ENCODE measurements around the gene RTL5.
"Not testable (repeated sequence)": the region's sequence is repeated elsewhere in the genome, so short reads cannot be mapped to it uniquely, and the experiment has no call there.

Gene RTL5

GRCh38 chrX:72131317-72132294 is at the start of gene RTL5:
Gene RTL5 (minus strand): TSS chrX:72131915.
- DNase-seq (ENCODE audit: low read depth), result peak; percentile 78

GRCh38 chrX:72180539-72180938 is 48.8 kb upstream of the RTL5 start:
- DNase-seq (ENCODE audit: low read depth), result no peak

GRCh38 chrX:72176981-72177380 is 45.3 kb upstream of the RTL5 start:
- DNase-seq (ENCODE audit: low read depth), result no peak

- not testable (repeated sequence) for DNase-seq (ENCODE audit: low read depth)
Observed at GRCh38 chrX:72176289-72176688, 44.6 kb upstream of the RTL5 start.

GRCh38 chrX:72169008-72169728 is 37.5 kb upstream of the RTL5 start:
- DNase-seq (ENCODE audit: low read depth), result no peak

GRCh38 chrX:72165551-72165950 is 33.8 kb upstream of the RTL5 start:
- DNase-seq (ENCODE audit: low read depth), result no peak

GRCh38 chrX:72159769-72160168 is 28.1 kb upstream of the RTL5 start:
- DNase-seq (ENCODE audit: low read depth), result no peak

- DNase-seq (ENCODE audit: low read depth), result no peak
Observed at GRCh38 chrX:72158773-72159172, 27.1 kb upstream of the RTL5 start.

- no peak for DNase-seq (ENCODE audit: low read depth)
Observed at GRCh38 chrX:72146527-72146926, 14.8 kb upstream of the RTL5 start.

GRCh38 chrX:72145181-72145580 is 13.5 kb upstream of the RTL5 start:
- DNase-seq (ENCODE audit: low read depth), result no peak

GRCh38 chrX:72143609-72143907 is 11.8 kb upstream of the RTL5 start:
- DNase-seq (ENCODE audit: low read depth), result no peak

GRCh38 chrX:72142794-72143608 is 11.3 kb upstream of the RTL5 start:
- no peak for DNase-seq (ENCODE audit: low read depth)

- DNase-seq (ENCODE audit: low read depth), result no peak
Observed at GRCh38 chrX:72142094-72142793, 10.5 kb upstream of the RTL5 start.

- DNase-seq (ENCODE audit: low read depth), result no peak
Observed at GRCh38 chrX:72141372-72142004, 9.8 kb upstream of the RTL5 start.

- DNase-seq (ENCODE audit: low read depth), result no peak
Observed at GRCh38 chrX:72139538-72139937, 7.8 kb upstream of the RTL5 start.

GRCh38 chrX:72137846-72138495 is 6.3 kb upstream of the RTL5 start:
- DNase-seq (ENCODE audit: low read depth), result no peak

GRCh38 chrX:72133851-72134546 is 2.3 kb upstream of the RTL5 start:
- no peak for DNase-seq (ENCODE audit: low read depth)

- no peak for DNase-seq (ENCODE audit: low read depth)
Observed at GRCh38 chrX:72132456-72132855, 741 bp upstream of the RTL5 start.

- DNase-seq (ENCODE audit: low read depth), result no peak
Observed at GRCh38 chrX:72130762-72131250, 909 bp downstream of the RTL5 start.

GRCh38 chrX:72130156-72130761 is 1.5 kb downstream of the RTL5 start:
- no peak for DNase-seq (ENCODE audit: low read depth)
